Heart left ventricle (tissue), 16 donors: ENCODE data around the gene EPHB1. TPM values are rescaled to one million over a fixed set of nuclear protein-coding genes. Genes with fewer than 3 reads are reported as not detected.

Source experiments
- ATAC-seq, 4 donors: fragments of 200-7000 bp; cut with Tn5 transposase; one replicate each; pipeline ENCODE4 v1.9.1; 2020 to 2022; ENCODE audit warnings: moderate library complexity in 4 of 4, mild to moderate bottlenecking in 3 of 4, moderate number of reproducible peaks in 1 of 4
- DNase-seq, 5 donors: peaks; one replicate each; pipeline ENCODE4 v3.0.0-alpha.2; 2020
- H3K27ac ChIP-seq, 12 donors: fragments of 200-600 bp; sonication (generic) in 4 of 12; one replicate each; pipeline versions ENCODE4 v1.5.0 to v1.8.0; 2016 to 2022; ENCODE audit warnings: mild to moderate bottlenecking in 2 of 12
- H3K27me3 ChIP-seq, 9 donors: fragments of 200-600 bp; sonication (generic) in 2 of 9; one replicate each; pipeline versions ENCODE4 v1.5.1 to v1.8.0; 2016 to 2022; ENCODE audit warnings: mild to moderate bottlenecking in 3 of 9
- H3K36me3 ChIP-seq, 9 donors: fragments of 200-600 bp; sonication (generic) in 2 of 9; one replicate each; pipeline versions ENCODE4 v1.5.0 to v1.8.0; 2018 to 2022; ENCODE audit warnings: mild to moderate bottlenecking in 2 of 9
- H3K4me1 ChIP-seq, 12 donors: fragments of 200-600 bp; sonication (generic) in 4 of 12; one replicate each; pipeline versions ENCODE4 v1.5.0 to v1.8.0; 2016 to 2022; ENCODE audit warnings: mild to moderate bottlenecking in 3 of 12
- H3K4me3 ChIP-seq, 12 donors: fragments of 200-600 bp; sonication (generic) in 4 of 12; one replicate each; pipeline versions ENCODE4 v1.5.0 to v1.8.0; 2017 to 2022; ENCODE audit warnings: mild to moderate bottlenecking in 9 of 12, moderate library complexity in 4 of 12
- H3K9me3 ChIP-seq, 12 donors: fragments of 200-600 bp; sonication (generic) in 4 of 12; one replicate each; pipeline versions ENCODE4 v1.5.0 to v1.8.0; 2016 to 2022; ENCODE audit warnings: mild to moderate bottlenecking in 1 of 12
- CTCF ChIP-seq, 12 donors: fragments of 200-600 bp; sonication (generic) in 4 of 12; IDR thresholded peaks; one replicate each; pipeline versions ENCODE4 v1.5.0 to v1.8.0; 2018 to 2022; ENCODE audit warnings: antibody characterized with exemption in 12 of 12, mild to moderate bottlenecking in 5 of 12
- POLR2A ChIP-seq, 2 donors: fragments of 450-650 bp; IDR thresholded peaks; one replicate each; pipeline ENCODE4 v1.6.1; 2017; ENCODE audit warnings: antibody characterized with exemption in 2 of 2, mild to moderate bottlenecking in 2 of 2, moderate library complexity in 2 of 2
- WGBS, 4 donors: extraction: QIAGEN DNeasy Blood & Tissue Kit in 2 of 4; methylation state at CpG; one replicate each; pipeline versions ENCODE4 v1.1.5 to v1.1.7; 2013 to 2018; 5-methylcytosine and 5-hydroxymethylcytosine counted together
- intact Hi-C, 10 donors: fragments of 100-400 bp; cut with DNase I; formaldehyde crosslinking; loops; one replicate each; pipeline versions ENCODE4 v1.11.1 to v1.14.2; 2022
- polyA plus RNA-seq, 2 donors: library from polyadenylated mRNA; stranded (reverse); fragments of 200-250 nt; gene quantifications; one replicate each; pipeline ENCODE4 v1.2.3, GENCODE V29; 2013
- total RNA-seq, 9 donors: library from RNA; depleted of rRNA in 2 of 9; stranded (reverse); fragments of >200 nt in 2 of 9; fragmentation: NEBNext Ultra II Directional in 3 of 9; extraction: Animal tissue kit (Norgen Biotek cat#: 25700) in 3 of 9; gene quantifications; one replicate each; pipeline versions ENCODE4 v1.1.0 to v1.2.4, GENCODE V29; 2016 to 2023
- donor health status: ischemic (EF 13 %, LVEDD 7.1; RV severe dilation, severe dysfunction).
- donor health status: healthy with polysubstance abuse.
- donor health status: DM: no; HTN: yes; CAD: no.
- donor health status: DM: no; HTN: no; CAD: no.
- donor health status: ischemic (EF 25% LVEDD 6.9; RV normal size, moderate dysfunction).
- donor health status: ischemic (EF 25% LVEDD 5.7; RV mildly dilated, moderate dysfunction).
- donor health status: healthy.
- donor health status: DM: yes; HTN: yes; CAD: no.
- donor health status: ischemic (EF 35%, LVEDD 5.7; RV mildly dilated, moderate dysfunction).
- donor health status: nonischemic (EF 11% LVEDD 7.7; RV severe dilation, severe dysfunction).
- donor health status: DM: yes; HTN: yes; CAD: no.
- donor health status: PGD.
- donor health status: ischemic (EF 29% LVEDD 5.4; RV normal size, mild dysfunction).
- donor health status: nonischemic (EF 23%, LVEDD 6.1; RV moderate dilation, normal function).

EPHB1 gene
- total and polyA plus RNA-seq, 11 donors, result 0.31 to 2.2 (median 1.1) TPM

- no peak for ATAC-seq
- H3K27ac ChIP-seq, result no peak overlapping the region
- no peaks in the 10 kb centered on the region for H3K9me3 ChIP-seq
- TF ChIP-seq POLR2A (IDR thresholded peaks at IDR 0.05) (no peak), CTCF (IDR thresholded peaks at IDR 0.05) (no peak)
- H3K27me3 ChIP-seq, result no peaks in the 10 kb centered on the region
- H3K4me3 ChIP-seq, result no peak overlapping the region
- no peaks in the 10 kb centered on the region for H3K36me3 ChIP-seq
- peaks cover 0 to 6% (median 0%) of the 10 kb centered on the region in 12 donors for H3K4me1 ChIP-seq
- intact Hi-C loops, result no loop called here
- 60 to 85% (median 77%) methylated on average over 1 of the region's 1 CpG for WGBS, 4 donors
- no peak for DNase-seq
Measured at GRCh38 chr3:134941820-134942219, 146.8 kb downstream of the EPHB1 start.

GRCh38 chr3:134944429-134944828 is 149.4 kb downstream of the EPHB1 start:
- WGBS, 4 donors, result 76 to 87% (median 81%) methylated on average over 1 of the region's 1 CpG
- Histone ChIP-seq H3K27ac (no peak overlapping the region), H3K4me3 (no peak overlapping the region), H3K9me3 (no peaks in the 10 kb centered on the region), H3K4me1 (no peaks in the 10 kb centered on the region), H3K36me3 (no peaks in the 10 kb centered on the region), H3K27me3 (no peaks in the 10 kb centered on the region)
- no peak for DNase-seq
- ATAC-seq, result no peak
- intact Hi-C loops, result no loop called here
- TF ChIP-seq CTCF (IDR thresholded peaks at IDR 0.05), result no peak
- TF ChIP-seq POLR2A (IDR thresholded peaks at IDR 0.05), result no peak

GRCh38 chr3:134949150-134949549 is 154.1 kb downstream of the EPHB1 start:
- WGBS, 4 donors, result 81 to 90% (median 88%) methylated on average over 2 of the region's 2 CpGs

GRCh38 chr3:134952371-134952770 is 157.3 kb downstream of the EPHB1 start:
- no peak for ATAC-seq

More at GRCh38 chr3:134949150-134949549, 154.1 kb downstream of the EPHB1 start:
- intact Hi-C loops, result no loop called here
- no peak overlapping the region for H3K4me3 ChIP-seq
- no peak for DNase-seq
- no peaks in the 10 kb centered on the region for H3K36me3 ChIP-seq
- no peak overlapping the region for H3K27ac ChIP-seq
- ATAC-seq, result no peak
- H3K27me3 ChIP-seq, result no peaks in the 10 kb centered on the region
- H3K4me1 ChIP-seq, result no peaks in the 10 kb centered on the region
- TF ChIP-seq CTCF (IDR thresholded peaks at IDR 0.05) (no peak), POLR2A (IDR thresholded peaks at IDR 0.05) (no peak)
- peaks cover 0 to 15% (median 7%) of the 10 kb centered on the region in 12 donors for H3K9me3 ChIP-seq

More at GRCh38 chr3:134952371-134952770, 157.3 kb downstream of the EPHB1 start:
- Histone ChIP-seq H3K9me3 (peaks cover 0 to 15% (median 7%) of the 10 kb centered on the region in 12 donors), H3K4me3 (no peak overlapping the region), H3K36me3 (no peaks in the 10 kb centered on the region), H3K27ac (no peak overlapping the region), H3K27me3 (no peaks in the 10 kb centered on the region), H3K4me1 (no peaks in the 10 kb centered on the region)
- intact Hi-C loops, result no loop called here
- DNase-seq, result no peak
- 55 to 67% (median 59%) methylated on average over 1 of the region's 1 CpG for WGBS, 4 donors
- no peak for TF ChIP-seq CTCF (IDR thresholded peaks at IDR 0.05)
